PFSK-1 (cell line): ENCODE results near the gene MFSD11.

Source experiments
- FOXP2 ChIP-seq: optimal IDR thresholded peaks from 2 replicates; pipeline ENCODE3; 2011; ENCODE audit warnings: borderline replicate concordance, control low read depth, inconsistent platforms; ENCODE audit not compliant: insufficient read depth; ENCODE audit errors: extremely low read length, extremely low read depth
- POLR2AphosphoS5 ChIP-seq: IDR thresholded peaks from 2 replicates; pipeline ENCODE4 v1.6.1; 2012; ENCODE audit warnings: low read depth, mild to moderate bottlenecking, control low read depth, low read length, moderate library complexity
- REST ChIP-seq, 2 experiments: IDR thresholded peaks; 2 replicates each; pipeline versions ENCODE4 v1.6.1 to v1.8.0; 2011 to 2012; ENCODE audit warnings: low read depth in 2 of 2, low read length in 2 of 2, control low read depth in 1 of 2, inconsistent platforms in 1 of 2, mild to moderate bottlenecking in 1 of 2, moderate library complexity in 1 of 2; ENCODE audit not compliant: insufficient read depth in 1 of 2
- SIN3A ChIP-seq: IDR thresholded peaks from 2 replicates; pipeline ENCODE4 v1.6.1; 2012; ENCODE audit warnings: mild to moderate bottlenecking, low read length, moderate library complexity, borderline replicate concordance; ENCODE audit not compliant: insufficient read depth
- TAF1 ChIP-seq: IDR thresholded peaks from 2 replicates; pipeline ENCODE4 v1.6.1; 2012; ENCODE audit warnings: low read length, control low read depth, borderline replicate concordance; ENCODE audit not compliant: insufficient read depth

MFSD11 gene

GRCh38 chr17:76738468-76738850, 540 bp downstream of the MFSD11 start:
- TF ChIP-seq SIN3A: no peak
- no peak for TF ChIP-seq TAF1
- TF ChIP-seq FOXP2: no peak
- no peak for TF ChIP-seq POLR2AphosphoS5
- no peak for TF ChIP-seq REST (IDR thresholded peaks at IDR 0.05; ENCODE audit: insufficient read depth in 1 of 2, low read depth in 2 of 2, low read length in 2 of 2)

GRCh38 chr17:76740329-76741118, 2.6 kb downstream of the MFSD11 start:
- TF ChIP-seq REST (IDR thresholded peaks at IDR 0.05; ENCODE audit: insufficient read depth in 1 of 2, low read depth in 2 of 2, low read length in 2 of 2): no peak
- no peak for TF ChIP-seq TAF1
- TF ChIP-seq POLR2AphosphoS5: no peak
- TF ChIP-seq FOXP2: no peak
- TF ChIP-seq SIN3A: no peak

- no peak for TF ChIP-seq FOXP2
- no peak for TF ChIP-seq SIN3A
- TF ChIP-seq REST (IDR thresholded peaks at IDR 0.05; ENCODE audit: insufficient read depth in 1 of 2, low read depth in 2 of 2, low read length in 2 of 2): no peak
- no peak for TF ChIP-seq TAF1
- no peak for TF ChIP-seq POLR2AphosphoS5
These were observed 5.0 kb downstream of the MFSD11 start for GRCh38 chr17:76742958-76743357.

- no peak for TF ChIP-seq REST (IDR thresholded peaks at IDR 0.05; ENCODE audit: insufficient read depth in 1 of 2, low read depth in 2 of 2, low read length in 2 of 2)
- TF ChIP-seq TAF1: no peak
- TF ChIP-seq SIN3A: no peak
- TF ChIP-seq FOXP2: no peak
- TF ChIP-seq POLR2AphosphoS5: no peak
These were observed 6.8 kb downstream of the MFSD11 start for GRCh38 chr17:76744747-76745146.

GRCh38 chr17:76747716-76748363, 9.9 kb downstream of the MFSD11 start:
- TF ChIP-seq POLR2AphosphoS5: no peak
- TF ChIP-seq TAF1: no peak
- TF ChIP-seq REST (IDR thresholded peaks at IDR 0.05; ENCODE audit: insufficient read depth in 1 of 2, low read depth in 2 of 2, low read length in 2 of 2): no peak
- TF ChIP-seq SIN3A: no peak
- no peak for TF ChIP-seq FOXP2
